ENCODE measurements around the gene SWSAP1.

DNA sequence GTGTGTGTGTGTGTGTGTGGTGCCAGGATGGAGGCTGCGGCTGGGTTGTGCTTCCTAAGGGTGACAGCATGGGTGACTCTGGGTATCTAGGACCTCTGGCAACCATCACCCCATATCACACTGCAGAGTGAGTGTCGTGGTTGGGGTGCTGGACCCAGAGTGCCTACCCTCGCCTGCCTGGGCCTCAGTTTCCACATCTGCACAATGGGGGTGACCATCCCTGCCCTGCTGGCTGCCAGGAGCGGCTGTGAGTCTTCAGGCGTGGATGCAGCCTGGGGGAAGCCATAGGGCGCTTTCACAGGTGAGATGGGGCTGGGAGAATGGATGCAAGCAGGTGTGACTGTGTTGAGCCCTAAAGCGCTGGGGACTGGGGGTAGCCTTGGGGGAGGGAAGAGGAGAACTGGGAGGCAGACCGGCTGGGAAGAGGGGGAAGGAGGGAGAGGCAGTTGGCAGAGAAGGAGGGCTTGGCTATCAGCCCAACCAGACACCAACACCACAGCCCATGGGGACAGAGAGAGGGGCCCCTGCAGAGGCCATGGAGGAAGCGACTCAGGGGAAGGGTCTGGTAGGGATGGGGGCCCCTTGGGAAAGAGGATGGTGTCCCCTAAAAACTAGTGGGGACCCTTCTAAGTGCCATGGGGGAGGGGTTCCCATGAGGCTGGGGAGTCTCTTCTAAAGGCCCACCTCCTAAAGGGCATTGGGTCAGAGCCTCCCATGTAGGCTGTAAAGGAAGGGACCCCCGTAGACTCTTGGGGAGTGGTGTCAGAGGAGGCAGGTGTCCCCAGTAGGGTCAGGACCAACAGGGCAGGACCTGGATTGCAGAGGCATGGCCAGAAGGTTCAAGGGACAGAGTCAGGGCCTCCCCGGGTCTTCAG is 17.6 kb upstream of the SWSAP1 start:
- no peak for TF ChIP-seq GATA3 (IDR thresholded peaks at IDR 0.05; ENCODE audit: low read depth, low read length)
- no peak for TF ChIP-seq GATA2 (IDR thresholded peaks at IDR 0.05; ENCODE audit: low read depth, low read length)
